ENCODE measurements around the gene EPN2. TPM values are rescaled to one million over a fixed set of nuclear protein-coding genes. Genes with fewer than 3 reads are reported as not detected.

Gene EPN2
- total RNA-seq, 6 donors from 2014 or later, result 26.3 to 64.5 (median 47.9) TPM

DNA sequence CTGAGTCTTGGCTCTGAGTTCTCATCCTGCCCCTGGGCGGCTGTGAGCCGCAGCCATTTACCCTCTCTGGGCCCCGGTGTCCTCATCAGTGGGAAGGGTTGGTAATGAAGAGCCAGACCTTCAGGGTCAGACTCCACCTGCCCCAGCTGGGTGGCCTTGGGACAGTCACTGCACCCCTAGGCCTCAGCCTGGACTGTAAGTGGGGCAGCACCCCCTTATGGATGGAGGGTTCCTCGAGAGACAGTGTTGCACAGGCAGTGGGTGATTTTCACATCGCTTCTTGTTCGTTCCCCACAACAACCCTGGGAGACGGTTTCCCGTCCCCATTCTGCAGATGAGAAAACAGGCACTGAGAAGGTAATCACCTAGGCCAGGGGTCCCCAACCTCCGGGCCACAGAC is 64.8 kb downstream of the EPN2 start:
- H3K27ac ChIP-seq, result peak overlapping the region; percentile 60 to 80 (median 72)
- H3K9me3 ChIP-seq, result no peaks in the 10 kb centered on the region
- 96 to 97% methylated on average over 7 to 9 of the region's 9 CpGs for WGBS, 2 donors
- TF ChIP-seq POLR2A (IDR thresholded peaks at IDR 0.05), result no peak
- TF ChIP-seq POLR2AphosphoS5 (IDR thresholded peaks at IDR 0.05), result no peak
- no peak for TF ChIP-seq CTCF (IDR thresholded peaks at IDR 0.05)
- no peak for TF ChIP-seq EP300 (IDR thresholded peaks at IDR 0.05)
- ATAC-seq (ENCODE audit: low FRiP score in 2 of 2), result no peak
- H3K4me1 ChIP-seq, result peaks cover 60 to 78% (median 71%) of the 10 kb centered on the region in 4 donors
- no peaks in the 10 kb centered on the region for H3K27me3 ChIP-seq
- no peaks in the 10 kb centered on the region for H3K36me3 ChIP-seq
- DNase-seq, result no peak
- H3K4me3 ChIP-seq, result no peak overlapping the region

DNA sequence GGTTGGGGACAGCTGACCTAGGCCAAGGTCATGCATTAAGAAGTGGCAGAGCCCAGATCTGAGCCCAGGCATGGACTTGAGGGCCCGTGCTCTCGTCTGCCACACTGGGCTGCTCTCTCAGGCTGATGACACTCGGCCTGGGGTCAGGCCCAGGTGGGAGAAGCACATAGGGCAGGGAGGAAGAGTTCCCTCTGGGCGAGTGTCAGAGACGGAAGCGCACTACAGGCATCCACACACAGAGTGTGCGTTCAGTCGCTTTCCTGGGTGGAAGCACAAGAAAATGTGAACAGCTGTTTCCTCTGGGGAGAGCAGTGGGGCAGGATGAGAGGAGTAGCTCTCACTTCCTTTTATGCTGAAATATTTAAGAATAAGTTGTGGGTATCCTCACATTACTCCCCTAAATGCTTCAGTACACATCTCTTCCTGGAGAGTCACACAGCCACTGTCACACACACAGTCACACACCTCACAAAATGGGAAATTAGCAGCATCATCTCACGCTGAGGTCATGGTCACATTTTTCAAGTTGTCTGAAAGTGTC is 65.7 kb downstream of the EPN2 start:
- Histone ChIP-seq H3K9me3 (no peaks in the 10 kb centered on the region), H3K36me3 (no peaks in the 10 kb centered on the region), H3K27ac (peak overlapping the region; percentile 43 to 80 (median 72)), H3K27me3 (no peaks in the 10 kb centered on the region), H3K4me1 (peaks cover 65 to 87% (median 77%) of the 10 kb centered on the region in 4 donors), H3K4me3 (no peak overlapping the region)
- TF ChIP-seq CTCF (IDR thresholded peaks at IDR 0.05) (no peak), POLR2AphosphoS5 (IDR thresholded peaks at IDR 0.05) (no peak), EP300 (IDR thresholded peaks at IDR 0.05) (no peak), POLR2A (IDR thresholded peaks at IDR 0.05) (no peak)
- WGBS, 2 donors, result 45 to 54% methylated on average over 9 of the region's 9 CpGs
- ATAC-seq (ENCODE audit: low FRiP score in 2 of 2) (peak in 1 of 2 donors; percentile 47), DNase-seq (no peak)

DNA sequence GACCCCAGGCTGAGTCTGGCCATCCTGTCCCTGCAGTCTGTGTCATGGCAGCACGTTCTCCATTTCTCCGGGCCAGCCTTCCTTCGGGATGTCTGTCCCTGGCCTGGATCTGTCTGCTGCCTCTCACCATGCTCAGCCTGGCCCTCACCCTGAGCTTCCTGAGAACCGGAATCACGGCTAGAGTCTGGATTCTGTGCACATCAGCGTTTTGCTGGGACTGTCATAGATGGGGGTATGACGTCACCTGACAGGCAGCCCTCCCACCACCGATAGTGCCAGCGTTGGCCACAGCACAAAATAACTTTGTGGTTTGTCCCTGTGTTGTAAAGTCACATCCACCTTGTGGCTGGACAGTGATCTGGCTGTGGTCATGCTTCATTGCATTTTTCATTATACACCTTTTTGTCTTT is 66.2 kb downstream of the EPN2 start:
- DNase-seq (no peak), ATAC-seq (ENCODE audit: low FRiP score in 2 of 2) (peak in 1 of 2 donors; percentile 4)
- no peak overlapping the region for H3K4me3 ChIP-seq
- H3K9me3 ChIP-seq, result no peaks in the 10 kb centered on the region
- H3K4me1 ChIP-seq, result peaks cover 69 to 92% (median 76%) of the 10 kb centered on the region in 4 donors
- TF ChIP-seq EP300 (IDR thresholded peaks at IDR 0.05), result no peak
- TF ChIP-seq POLR2A (IDR thresholded peaks at IDR 0.05), result no peak
- no peak for TF ChIP-seq CTCF (IDR thresholded peaks at IDR 0.05)
- no peak for TF ChIP-seq POLR2AphosphoS5 (IDR thresholded peaks at IDR 0.05)
- WGBS, 2 donors, result 59 to 74% methylated on average over 4 to 9 of the region's 9 CpGs
- H3K27me3 ChIP-seq, result no peaks in the 10 kb centered on the region
- peak overlapping the region; percentile 43 to 80 (median 72) for H3K27ac ChIP-seq
- no peaks in the 10 kb centered on the region for H3K36me3 ChIP-seq

- Histone ChIP-seq H3K36me3 (no peaks in the 10 kb centered on the region), H3K27ac (peak overlapping the region; percentile 26 to 79 (median 68)), H3K4me3 (no peak overlapping the region), H3K9me3 (no peaks in the 10 kb centered on the region), H3K4me1 (peaks cover 63 to 87% (median 72%) of the 10 kb centered on the region in 4 donors), H3K27me3 (no peaks in the 10 kb centered on the region)
- WGBS, 2 donors, result 14 to 27% methylated on average over 1 to 5 of the region's 7 CpGs
- DNase-seq (peak in 1 of 2 donors; percentile 89), ATAC-seq (ENCODE audit: low FRiP score in 2 of 2) (peak; percentile 80 to 85)
- TF ChIP-seq CTCF (IDR thresholded peaks at IDR 0.05) (no peak), POLR2AphosphoS5 (IDR thresholded peaks at IDR 0.05) (peak; percentile 68 to 81)
Measured at GRCh38 chr17:19304209-19304608, 67.0 kb downstream of the EPN2 start.

- H3K4me3 ChIP-seq, result no peak overlapping the region
- no peak for DNase-seq
Measured at GRCh38 chr17:19304751-19305150, 67.6 kb downstream of the EPN2 start.

More at GRCh38 chr17:19304751-19305150, 67.6 kb downstream of the EPN2 start:
- Histone ChIP-seq H3K4me1 (peaks cover 61 to 82% (median 68%) of the 10 kb centered on the region in 4 donors), H3K27ac (peak overlapping the region; percentile 26 to 79 (median 68)), H3K36me3 (no peaks in the 10 kb centered on the region), H3K27me3 (no peaks in the 10 kb centered on the region), H3K9me3 (no peaks in the 10 kb centered on the region)
- no peak for TF ChIP-seq CTCF (IDR thresholded peaks at IDR 0.05)
- TF ChIP-seq EP300 (IDR thresholded peaks at IDR 0.05), result no peak
- no peak for TF ChIP-seq POLR2AphosphoS5 (IDR thresholded peaks at IDR 0.05)
- no peak for TF ChIP-seq POLR2A (IDR thresholded peaks at IDR 0.05)
- ATAC-seq (ENCODE audit: low FRiP score in 2 of 2), result no peak
- WGBS, 2 donors, result 93 to 100% methylated on average over 5 of the region's 5 CpGs
